HepG2 (cell line): Measurements from ENCODE around the gene RAB3B. TPM values are rescaled to one million over a fixed set of nuclear protein-coding genes. Genes with fewer than 3 reads are reported as not detected.

Experiments
- HMGA1 ChIP-seq: sonication (generic); formaldehyde crosslinking; conservative IDR thresholded peaks from 2 replicates; pipeline ENCODE4 v1.4.0; 2020; ENCODE audit warnings: missing genetic modification reagents
- KLF15 ChIP-seq: sonication (generic); formaldehyde crosslinking; IDR thresholded peaks from 2 replicates; pipeline ENCODE4 v1.8.1; 2023; ENCODE audit warnings: borderline replicate concordance, mild to moderate bottlenecking, inconsistent platforms, missing genetic modification reagents, mixed read lengths
- KLF9 ChIP-seq: IDR thresholded peaks from 2 replicates; pipeline ENCODE4 v1.6.1; 2016; ENCODE audit warnings: low read depth
- LRRFIP1 ChIP-seq: sonication (generic); formaldehyde crosslinking; conservative IDR thresholded peaks from 2 replicates; pipeline ENCODE4 v1.4.0; 2020; ENCODE audit warnings: missing genetic modification reagents
- NPAS2 ChIP-seq: sonication (generic); formaldehyde crosslinking; IDR thresholded peaks from 2 replicates; pipeline ENCODE4 v1.8.0; 2022; ENCODE audit warnings: mild to moderate bottlenecking, missing genetic modification reagents, borderline replicate concordance
- PRDM15 ChIP-seq: sonication (generic); formaldehyde crosslinking; IDR thresholded peaks from 2 replicates; pipeline ENCODE4 v1.4.0; 2020; ENCODE audit warnings: missing genetic modification reagents
- RAD21 ChIP-seq: fragments of 450-650 bp; formaldehyde crosslinking; IDR thresholded peaks from 2 replicates; pipeline ENCODE4 v1.5.0; 2020; ENCODE audit warnings: mild to moderate bottlenecking
- RFX1 ChIP-seq: fragments of 450-650 bp; IDR thresholded peaks from 2 replicates; pipeline ENCODE4 v1.6.1; 2017
- SIX4 ChIP-seq: sonication (generic); formaldehyde crosslinking; IDR thresholded peaks from 2 replicates; pipeline ENCODE4 v1.4.0; 2020; ENCODE audit warnings: missing genetic modification reagents
- SMARCC2 ChIP-seq: fragments of 450-650 bp; IDR thresholded peaks from 2 replicates; pipeline ENCODE4 v1.6.1; 2017; ENCODE audit warnings: antibody characterized with exemption, mild to moderate bottlenecking
- TERF1 ChIP-seq: sonication (generic); formaldehyde crosslinking; IDR thresholded peaks from 2 replicates; pipeline ENCODE4 v1.8.0; 2022; ENCODE audit warnings: mild to moderate bottlenecking, missing genetic modification reagents, moderate library complexity
- TFE3 ChIP-seq: IDR thresholded peaks from 2 replicates; pipeline ENCODE4 v1.6.1; 2016
- THAP7 ChIP-seq: sonication (generic); formaldehyde crosslinking; IDR thresholded peaks from 2 replicates; pipeline ENCODE4 v1.8.1; 2023; ENCODE audit warnings: mild to moderate bottlenecking, missing genetic modification reagents
- ZBTB37 ChIP-seq: sonication (generic); formaldehyde crosslinking; IDR thresholded peaks from 2 replicates; pipeline ENCODE4 v1.4.0; 2020; ENCODE audit warnings: mild to moderate bottlenecking, missing genetic modification reagents
- ZMYM4 ChIP-seq: sonication (generic); formaldehyde crosslinking; IDR thresholded peaks from 2 replicates; pipeline ENCODE4 v1.8.1; 2023; ENCODE audit warnings: mild to moderate bottlenecking, missing genetic modification reagents
- ZNF724P ChIP-seq: sonication (generic); formaldehyde crosslinking; IDR thresholded peaks from 2 replicates; pipeline ENCODE4 v1.8.0; 2022; ENCODE audit warnings: missing genetic modification reagents, borderline replicate concordance
- ZNF780A ChIP-seq: sonication (generic); formaldehyde crosslinking; IDR thresholded peaks from 2 replicates; pipeline ENCODE4 v1.8.0; 2022; ENCODE audit warnings: mild to moderate bottlenecking, missing genetic modification reagents, moderate library complexity
- polyA plus RNA-seq, 8 experiments: library from polyadenylated mRNA; depleted of rRNA in 3 of 8; stranded (reverse) in 7 of 8; unstranded in 1 of 8; fragments of >200 nt; fragmentation: Illumina TruSeq in 4 of 8; extraction: Trizol in 4 of 8; gene quantifications; 2 replicates each; pipeline versions ENCODE4 v1.2.1 to v1.2.3, GENCODE V29; 2011 to 2016; ENCODE audit warnings: low read depth in 4 of 8, missing spikeins in 1 of 8, mixed read lengths in 1 of 8; ENCODE audit not compliant: insufficient read depth in 1 of 8
- total RNA-seq, 5 experiments: library from RNA; depleted of rRNA; stranded (reverse); fragments of >200 nt; fragmentation: Illumina TruSeq; extraction: Trizol; gene quantifications; 2 replicates each; pipeline ENCODE4 v1.2.3, GENCODE V29; 2016; ENCODE audit warnings: low read depth in 1 of 5

The RAB3B gene
- total and polyA plus RNA-seq, 2 of the 13 experiments (the other 11 are each of a cell fraction or from before 2014, with no cell fraction given): 1.0 to 1.2 TPM

- TF ChIP-seq LRRFIP1 (CRISPR knock-in tag) (no peak), TFE3 (CRISPR knock-in tag) (0 out of 2 replicates have a peak, but pooled peaks have one; percentile 25), ZBTB37 (CRISPR knock-in tag) (no peak), NPAS2 (CRISPR knock-in tag) (no peak), ZNF780A (CRISPR knock-in tag) (peak; percentile 42; the same call in 1 of the 2 replicates), SIX4 (CRISPR knock-in tag) (no peak), ZMYM4 (CRISPR knock-in tag) (peak; percentile 99), SMARCC2 (no peak), ZNF724P (CRISPR knock-in tag) (no peak), KLF15 (CRISPR knock-in tag) (no peak), THAP7 (CRISPR knock-in tag) (no peak), HMGA1 (CRISPR knock-in tag) (no peak), KLF9 (CRISPR knock-in tag) (0 out of 2 replicates have a peak, but pooled peaks have one; percentile 1), TERF1 (CRISPR knock-in tag) (no peak), RAD21 (CRISPR knock-in tag) (no peak), PRDM15 (CRISPR knock-in tag) (no peak), RFX1 (no peak)
Measured at GRCh38 chr1:51878616-51879336, 111.7 kb downstream of the RAB3B start, which contains the start of gene NRDC (continued).
